Measurements from ENCODE around the gene FAM111A. TPM values are rescaled to one million over a fixed set of nuclear protein-coding genes. Genes with fewer than 3 reads are reported as not detected.

FAM111A gene
- total and polyA plus RNA-seq, 2 donors (not counting 3 experiments of a cell fraction or from before 2014, with no cell fraction given), result 20.1 to 57.4 TPM

- H3K4me3 ChIP-seq (replicated peaks in 1 of 3; ENCODE audit: insufficient read depth in 1 of 3, low read depth in 1 of 3, low read length in 3 of 3), result peak overlapping the region; percentile 66 to 90 (median 81)
- no peaks in the 10 kb centered on the region for H3K9me3 ChIP-seq (replicated peaks; ENCODE audit: control insufficient read depth, insufficient read depth, low read length)
- TF ChIP-seq GATA2 (IDR thresholded peaks at IDR 0.05; ENCODE audit: insufficient read depth, insufficient read length, low read depth, low read length) (no peak), MYC (IDR thresholded peaks at IDR 0.05; ENCODE audit: low read depth, low read length) (no peak), POLR2AphosphoS5 (IDR thresholded peaks at IDR 0.05; ENCODE audit: insufficient read depth, low read depth, low read length) (peak; percentile 33), MAX (IDR thresholded peaks at IDR 0.05; ENCODE audit: insufficient read depth, insufficient read length) (peak; percentile 74), CTCF (IDR thresholded peaks at IDR 0.05; ENCODE audit: extremely low read depth in 1 of 2, insufficient read depth in 1 of 2, low read depth in 1 of 2, low read length in 2 of 2) (no peak)
- peaks cover 32% of the 10 kb centered on the region for H3K4me1 ChIP-seq (ENCODE audit: control insufficient read depth, extremely low read depth, insufficient read depth, low read length)
- peak overlapping the region; percentile 69 for H3K9ac ChIP-seq (replicated peaks; ENCODE audit: extremely low read depth, insufficient read depth, low read length)
- H3K27me3 ChIP-seq (ENCODE audit: control insufficient read depth in 2 of 2, insufficient read depth in 2 of 2, low read length in 2 of 2), result no peaks in the 10 kb centered on the region
- H3K4me2 ChIP-seq (ENCODE audit: insufficient read depth, low read length), result peak overlapping the region; percentile 90
- H3K27ac ChIP-seq (ENCODE audit: insufficient read depth, low read depth, low read length), result peak overlapping the region; percentile 38
- H3K79me2 ChIP-seq (ENCODE audit: control insufficient read depth, insufficient read depth, low read length), result peaks cover 22% of the 10 kb centered on the region
- DNase-seq (ENCODE audit: low read depth, low spot score) (peak; percentile 84), FAIRE-seq (no peak)
- peaks cover 0 to 2% of the 10 kb centered on the region in 2 experiments for H3K36me3 ChIP-seq (ENCODE audit: control insufficient read depth in 2 of 2, extremely low read depth in 1 of 2, insufficient read depth in 2 of 2, low read length in 2 of 2)
- POLR2A ChIA-PET, result no interaction called here
- CTCF ChIA-PET, result interaction anchor here (0.6 to 6.0 kb wide), 7 partner anchors 9 to 86 kb away, joined by 3 to 91 read pairs (median 15); partner anchors contain the start of genes DTX4 and FAM111B
- no peaks in the 10 kb centered on the region for H3K9me1 ChIP-seq (replicated peaks; ENCODE audit: control insufficient read depth, extremely low read depth, insufficient read depth, low read length)
- peak overlapping the region; percentile 88 for H2AFZ ChIP-seq (ENCODE audit: low read depth, low read length)
- dilution Hi-C loops (cut with MboI; ENCODE audit: extremely low pct_ligation_motif_present, low sequenced_read_pairs) (no loop called here), intact Hi-C loops (cut with micrococcal nuclease) (loop anchor here (5.0 kb wide), 2 partner anchors 413 to 1367 kb away; no protein-coding TSS in a partner anchor)
- H4K20me1 ChIP-seq (replicated peaks; ENCODE audit: control insufficient read depth, extremely low read depth, insufficient read depth, low read length), result no peaks in the 10 kb centered on the region
- BruUV-seq (replicated peaks), result no TSS peak
These were observed 2.1 kb downstream of the FAM111A start for GRCh38 chr11:59144579-59145345.

Data from endothelial cell of umbilical vein (primary cell).